ENCODE data around the gene PLXNA4.

- TF ChIP-seq POLR2A (IDR thresholded peaks at IDR 0.05) (no peak), POLR2AphosphoS5 (IDR thresholded peaks at IDR 0.05) (no peak), EP300 (IDR thresholded peaks at IDR 0.05) (no peak)
- TF ChIP-seq, protein P1, sequence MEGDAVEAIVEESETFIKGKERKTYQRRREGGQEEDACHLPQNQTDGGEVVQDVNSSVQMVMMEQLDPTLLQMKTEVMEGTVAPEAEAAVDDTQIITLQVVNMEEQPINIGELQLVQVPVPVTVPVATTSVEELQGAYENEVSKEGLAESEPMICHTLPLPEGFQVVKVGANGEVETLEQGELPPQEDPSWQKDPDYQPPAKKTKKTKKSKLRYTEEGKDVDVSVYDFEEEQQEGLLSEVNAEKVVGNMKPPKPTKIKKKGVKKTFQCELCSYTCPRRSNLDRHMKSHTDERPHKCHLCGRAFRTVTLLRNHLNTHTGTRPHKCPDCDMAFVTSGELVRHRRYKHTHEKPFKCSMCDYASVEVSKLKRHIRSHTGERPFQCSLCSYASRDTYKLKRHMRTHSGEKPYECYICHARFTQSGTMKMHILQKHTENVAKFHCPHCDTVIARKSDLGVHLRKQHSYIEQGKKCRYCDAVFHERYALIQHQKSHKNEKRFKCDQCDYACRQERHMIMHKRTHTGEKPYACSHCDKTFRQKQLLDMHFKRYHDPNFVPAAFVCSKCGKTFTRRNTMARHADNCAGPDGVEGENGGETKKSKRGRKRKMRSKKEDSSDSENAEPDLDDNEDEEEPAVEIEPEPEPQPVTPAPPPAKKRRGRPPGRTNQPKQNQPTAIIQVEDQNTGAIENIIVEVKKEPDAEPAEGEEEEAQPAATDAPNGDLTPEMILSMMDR (IDR thresholded peaks at IDR 0.05) = no peak
Observed at GRCh38 chr7:132181371-132181770, 394.9 kb downstream of the PLXNA4 start.

Data from stomach (tissue), 4 donors.